Keratinocyte (primary cell): ENCODE measurements around the gene ERC2. TPM values are rescaled to one million over a fixed set of nuclear protein-coding genes. Genes with fewer than 3 reads are reported as not detected.

Experiments
- DNase-seq: peaks from one replicate; pipeline ENCODE4 v3.0.0-alpha.2; 2011; ENCODE audit warnings: low read depth, missing footprints, low spot score
- FAIRE-seq: peaks from 2 replicates; lab custom pipeline; 2011; peaks lifted over from hg19 to GRCh38; lab: Jason Lieb, UNC
- H2AFZ ChIP-seq: 2 replicates; pipeline ENCODE4 v1.6.0; 2012; ENCODE audit warnings: low read length, control low read depth, inconsistent platforms; ENCODE audit not compliant: control insufficient read depth
- H3K27ac ChIP-seq: 2 replicates; pipeline ENCODE4 v1.5.1; 2011; ENCODE audit warnings: low read length; ENCODE audit not compliant: control insufficient read depth, insufficient read depth
- H3K27me3 ChIP-seq: 3 replicates; pipeline ENCODE4 v1.6.0; 2011; ENCODE audit warnings: low read length; ENCODE audit not compliant: control insufficient read depth, insufficient read depth; ENCODE audit errors: extremely low read depth
- H3K36me3 ChIP-seq, 2 experiments: 2 replicates in 1 of 2; 3 replicates in 1 of 2; pipeline ENCODE4 v1.5.1; 2011; ENCODE audit warnings: low read length in 2 of 2, mild to moderate bottlenecking in 1 of 2; ENCODE audit not compliant: control insufficient read depth in 2 of 2, insufficient read depth in 2 of 2; ENCODE audit errors: extremely low read depth in 1 of 2
- H3K4me1 ChIP-seq: 3 replicates; pipeline ENCODE4 v1.5.1; 2011; ENCODE audit warnings: low read length; ENCODE audit not compliant: control insufficient read depth, insufficient read depth; ENCODE audit errors: extremely low read depth
- H3K4me2 ChIP-seq: 3 replicates; pipeline ENCODE4 v1.6.0; 2011; ENCODE audit warnings: low read depth, low read length; ENCODE audit not compliant: control insufficient read depth, insufficient read depth; ENCODE audit errors: extremely low read depth
- H3K4me3 ChIP-seq, 3 experiments: fragments of 200-600 bp in 1 of 3; sonication (generic) in 1 of 3; 2 replicates in 2 of 3; 3 replicates in 1 of 3; pipeline ENCODE4 v1.5.1; 2011 to 2016; ENCODE audit warnings: low read length in 3 of 3, mild to moderate bottlenecking in 3 of 3, control low read depth in 2 of 3, inconsistent platforms in 1 of 3, low read depth in 1 of 3, mixed read lengths in 1 of 3, mixed run types in 1 of 3, moderate library complexity in 1 of 3; ENCODE audit not compliant: control insufficient read depth in 2 of 3, insufficient read depth in 2 of 3; ENCODE audit errors: extremely low read depth in 1 of 3
- H3K79me2 ChIP-seq: 2 replicates; pipeline ENCODE4 v1.6.0; 2012; ENCODE audit warnings: low read length; ENCODE audit not compliant: control insufficient read depth, insufficient read depth
- H3K9ac ChIP-seq: 3 replicates; pipeline ENCODE4 v1.6.0; 2011; ENCODE audit warnings: low read length; ENCODE audit not compliant: control insufficient read depth, insufficient read depth; ENCODE audit errors: extremely low read depth
- H3K9me1 ChIP-seq: 3 replicates; pipeline ENCODE4 v1.6.0; 2011; ENCODE audit warnings: low read length; ENCODE audit not compliant: control insufficient read depth, insufficient read depth; ENCODE audit errors: extremely low read depth
- H3K9me3 ChIP-seq: 2 replicates; pipeline ENCODE4 v1.5.1; 2012; ENCODE audit warnings: low read depth, low read length; ENCODE audit not compliant: control insufficient read depth
- H4K20me1 ChIP-seq: 3 replicates; pipeline ENCODE4 v1.6.0; 2011; ENCODE audit warnings: low read length; ENCODE audit not compliant: control insufficient read depth, insufficient read depth; ENCODE audit errors: extremely low read depth
- CTCF ChIP-seq, 3 experiments: IDR thresholded peaks in 1 of 3; conservative IDR thresholded peaks in 1 of 3; optimal IDR thresholded peaks in 1 of 3; 2 replicates in 2 of 3; 3 replicates in 1 of 3; pipeline versions ENCODE3 to v1.5.1; 2011; ENCODE audit warnings: low read length in 3 of 3, mild to moderate bottlenecking in 3 of 3, moderate library complexity in 2 of 3, control low read depth in 1 of 3, inconsistent platforms in 1 of 3; ENCODE audit not compliant: insufficient read depth in 2 of 3; ENCODE audit errors: extremely low read depth in 1 of 3
- EZH2 ChIP-seq: IDR thresholded peaks from one replicate; pipeline ENCODE4 v1.6.1; 2012; ENCODE audit warnings: inconsistent platforms, mild to moderate bottlenecking, low read length, moderate library complexity
- dilution Hi-C: fragments of 300-500 bp; cut with MboI; formaldehyde crosslinking; loops from one replicate; pipeline ENCODE4 v1.7.0; 2020; ENCODE audit warnings: low sequenced_read_pairs; ENCODE audit not compliant: extremely low pct_ligation_motif_present
- polyA plus RNA-seq, 5 experiments: library from polyadenylated mRNA; depleted of rRNA in 3 of 5; stranded (reverse) in 3 of 5; stranded (forward) in 1 of 5; unstranded in 1 of 5; fragments of >200 nt; gene quantifications; 1 replicate in 1 of 5; 2 replicates in 3 of 5; 3 replicates in 1 of 5; pipeline versions ENCODE4 v1.2.1 to v1.2.3, GENCODE V29; 2011 to 2012; ENCODE audit warnings: missing spikeins in 2 of 5, low read depth in 1 of 5, low replicate concordance in 1 of 5

ERC2 gene
- polyA plus RNA-seq, 1 donor (not counting 4 experiments of a cell fraction or from before 2014, with no cell fraction given) = 0.08 TPM

GRCh38 chr3:56113231-56113630, 355.0 kb downstream of the ERC2 start:
- no peaks in the 10 kb centered on the region for H3K27me3 ChIP-seq
- TF ChIP-seq CTCF (optimal IDR thresholded peaks at IDR 0.05 in 1 of 3, IDR thresholded peaks at IDR 0.05 in 1 of 3, conservative IDR thresholded peaks at IDR 0.05 in 1 of 3; ENCODE audit: extremely low read depth in 1 of 3, insufficient read depth in 2 of 3, low read length in 3 of 3) = no peak
- TF ChIP-seq EZH2 = no peak
- no peaks in the 10 kb centered on the region for H3K36me3 ChIP-seq
- no peak overlapping the region for H3K9ac ChIP-seq
- no peaks in the 10 kb centered on the region for H4K20me1 ChIP-seq
- H3K79me2 ChIP-seq = no peaks in the 10 kb centered on the region
- peaks cover 3% of the 10 kb centered on the region for H3K9me3 ChIP-seq
- DNase-seq = no peak
- H3K9me1 ChIP-seq = no peaks in the 10 kb centered on the region
- dilution Hi-C loops = no loop called here
- H3K4me1 ChIP-seq = no peaks in the 10 kb centered on the region
- no peak for FAIRE-seq
- H2AFZ ChIP-seq = no peak overlapping the region
- no peak overlapping the region for H3K4me3 ChIP-seq
- H3K27ac ChIP-seq = no peak overlapping the region
- no peak overlapping the region for H3K4me2 ChIP-seq

GRCh38 chr3:56111606-56112304, 356.5 kb downstream of the ERC2 start:
- H3K27ac ChIP-seq = no peak overlapping the region
- no peaks in the 10 kb centered on the region for H3K9me1 ChIP-seq
- no peaks in the 10 kb centered on the region for H4K20me1 ChIP-seq
- no peaks in the 10 kb centered on the region for H3K4me1 ChIP-seq
- H3K9me3 ChIP-seq = peaks cover 3% of the 10 kb centered on the region
- H3K27me3 ChIP-seq = no peaks in the 10 kb centered on the region
- dilution Hi-C loops = no loop called here
- no peak overlapping the region for H3K4me2 ChIP-seq
- no peak overlapping the region for H2AFZ ChIP-seq
- H3K4me3 ChIP-seq = no peak overlapping the region
- DNase-seq = no peak
- no peaks in the 10 kb centered on the region for H3K36me3 ChIP-seq
- FAIRE-seq = no peak
- no peaks in the 10 kb centered on the region for H3K79me2 ChIP-seq
- no peak for TF ChIP-seq EZH2
- TF ChIP-seq CTCF (optimal IDR thresholded peaks at IDR 0.05 in 1 of 3, IDR thresholded peaks at IDR 0.05 in 1 of 3, conservative IDR thresholded peaks at IDR 0.05 in 1 of 3; ENCODE audit: extremely low read depth in 1 of 3, insufficient read depth in 2 of 3, low read length in 3 of 3) = no peak
- no peak overlapping the region for H3K9ac ChIP-seq
